Adrenal gland (tissue), 12 donors: ENCODE measurements around the gene NACC2. TPM values are rescaled to one million over a fixed set of nuclear protein-coding genes. Genes with fewer than 3 reads are reported as not detected.

ENCODE experiments used
- DNase-seq, 7 donors: peaks; one replicate each; pipeline ENCODE4 v3.0.0-alpha.2; 2019 to 2020
- H3K27ac ChIP-seq, 5 donors: fragments of 200-600 bp; sonication (generic) in 4 of 5; 1 replicate in 3 of 5; 2 replicates in 2 of 5; pipeline versions ENCODE4 v1.5.1 to v1.8.0; 2016 to 2020; ENCODE audit warnings: mild to moderate bottlenecking in 1 of 5
- H3K27me3 ChIP-seq: fragments of 200-600 bp; 2 replicates; pipeline ENCODE4 v1.8.0; 2021
- H3K36me3 ChIP-seq, 2 donors: fragments of 200-600 bp; replicated peaks in 1 of 2; 1 replicate in 1 of 2; 2 replicates in 1 of 2; pipeline versions ENCODE4 v1.5.1 to v1.8.0; 2018 to 2022
- H3K4me1 ChIP-seq, 2 donors: fragments of 200-600 bp; replicated peaks in 1 of 2; 1 replicate in 1 of 2; 2 replicates in 1 of 2; pipeline versions ENCODE4 v1.5.1 to v1.8.0; 2018 to 2021
- H3K4me3 ChIP-seq, 4 donors: fragments of 200-600 bp; sonication (generic) in 3 of 4; one replicate each; pipeline ENCODE4 v1.5.1; 2016 to 2018
- H3K9me3 ChIP-seq, 3 donors: fragments of 200-600 bp; sonication (generic) in 1 of 3; replicated peaks in 1 of 3; 1 replicate in 2 of 3; 2 replicates in 1 of 3; pipeline versions ENCODE4 v1.5.1 to v1.8.0; 2016 to 2021
- CTCF ChIP-seq, 6 experiments: fragments of 450-650 bp in 4 of 6; fragments of 200-600 bp in 2 of 6; sonication (generic) in 1 of 6; IDR thresholded peaks; 1 replicate in 5 of 6; 2 replicates in 1 of 6; pipeline versions ENCODE4 v1.5.1 to v1.8.0; 2016 to 2021; ENCODE audit warnings: antibody characterized with exemption in 6 of 6, mild to moderate bottlenecking in 2 of 6, moderate library complexity in 1 of 6
- POLR2A ChIP-seq, 2 donors: fragments of 450-650 bp; IDR thresholded peaks; one replicate each; pipeline ENCODE4 v1.6.1; 2017; ENCODE audit warnings: antibody characterized with exemption in 2 of 2, mild to moderate bottlenecking in 2 of 2, moderate library complexity in 1 of 2
- WGBS, 4 donors: extraction: QIAGEN DNeasy Blood & Tissue Kit in 2 of 4; methylation state at CpG; one replicate each; pipeline versions ENCODE4 v1.1.5 to v1.1.7; 2013 to 2017; 5-methylcytosine and 5-hydroxymethylcytosine counted together
- intact Hi-C, 2 donors: fragments of 100-400 bp; cut with DNase I; formaldehyde crosslinking; loops; one replicate each; pipeline versions ENCODE4 v1.14.1 to v1.15.0; 2022 to 2023
- polyA plus RNA-seq, 3 donors: library from polyadenylated mRNA; stranded (reverse); fragments of 200-250 nt in 2 of 3; fragments of 350-450 nt in 1 of 3; fragmentation: Illumina TruSeq in 1 of 3; extraction: RNeasy Lipid Tissue Mini Kit (QIAGEN cat#74804) in 1 of 3; gene quantifications; one replicate each; pipeline ENCODE4 v1.2.3, GENCODE V29; 2013 to 2014
- total RNA-seq, 9 donors: library from RNA; depleted of rRNA in 4 of 9; stranded (reverse); fragments of >200 nt in 4 of 9; fragments of 120-200 nt in 1 of 9; fragmentation: NEBNext Ultra II Directional in 1 of 9; extraction: Animal tissue kit (Norgen Biotek cat#: 25700) in 1 of 9; gene quantifications; one replicate each; pipeline versions ENCODE4 v1.1.0 to v1.2.4, GENCODE V29; 2013 to 2023
- donor health status: healthy with polysubstance abuse.
- donor health status: Bipolar disorder and iron deficiency.
- donor health status: DM: yes; HTN: yes; CAD: no.
- donor health status: DM: no; HTN: no; CAD: no.
- donor health status: DM: no; HTN: no; CAD: no.
- donor health status: DM: yes; HTN: yes; CAD: no.

Gene NACC2
- total and polyA plus RNA-seq, 12 donors = 3.3 to 61.0 (median 35.3) TPM

GRCh38 chr9:136142859-136143214 lies 47.7 kb upstream of the NACC2 start:
- TF ChIP-seq POLR2A (IDR thresholded peaks at IDR 0.05) (no peak), CTCF (IDR thresholded peaks at IDR 0.05) (no peak)
- DNase-seq = no peak
- peaks cover 27% of the 10 kb centered on the region for H3K27me3 ChIP-seq
- no peaks in the 10 kb centered on the region for H3K9me3 ChIP-seq
- H3K36me3 ChIP-seq = no peaks in the 10 kb centered on the region
- H3K27ac ChIP-seq = no peak overlapping the region
- no peaks in the 10 kb centered on the region for H3K4me1 ChIP-seq
- WGBS, 4 donors = 39 to 63% (median 50%) methylated on average over 9 to 13 of the region's 13 CpGs
- intact Hi-C loops = loop anchor here in 1 of 2 donors (10.0 kb wide), 1 partner anchor 142 kb away; no protein-coding TSS in a partner anchor
- no peak overlapping the region for H3K4me3 ChIP-seq

GRCh38 chr9:136142414-136142796 lies 47.3 kb upstream of the NACC2 start:
- TF ChIP-seq POLR2A (IDR thresholded peaks at IDR 0.05) (no peak), CTCF (IDR thresholded peaks at IDR 0.05) (no peak)
- H3K36me3 ChIP-seq = no peaks in the 10 kb centered on the region
- H3K4me1 ChIP-seq = no peaks in the 10 kb centered on the region
- no peak overlapping the region for H3K27ac ChIP-seq
- WGBS, 4 donors = 59 to 88% (median 80%) methylated on average over 3 to 6 of the region's 6 CpGs
- DNase-seq = no peak
- intact Hi-C loops = loop anchor here in 1 of 2 donors (10.0 kb wide), 1 partner anchor 142 kb away; no protein-coding TSS in a partner anchor
- H3K9me3 ChIP-seq = no peaks in the 10 kb centered on the region
- H3K27me3 ChIP-seq = peaks cover 25% of the 10 kb centered on the region
- H3K4me3 ChIP-seq = no peak overlapping the region

GRCh38 chr9:136141682-136142413 lies 46.8 kb upstream of the NACC2 start:
- H3K4me1 ChIP-seq = no peaks in the 10 kb centered on the region
- H3K9me3 ChIP-seq = no peaks in the 10 kb centered on the region
- H3K27ac ChIP-seq = no peak overlapping the region
- no peaks in the 10 kb centered on the region for H3K36me3 ChIP-seq
- H3K4me3 ChIP-seq = no peak overlapping the region
- WGBS, 4 donors = 76 to 90% (median 85%) methylated on average over 13 to 19 of the region's 19 CpGs
- no peak for DNase-seq
- TF ChIP-seq POLR2A (IDR thresholded peaks at IDR 0.05) (no peak), CTCF (IDR thresholded peaks at IDR 0.05) (no peak)
- intact Hi-C loops = loop anchor here in 1 of 2 donors (10.0 kb wide), 1 partner anchor 143 kb away; no protein-coding TSS in a partner anchor
- H3K27me3 ChIP-seq = peaks cover 21% of the 10 kb centered on the region

DNA sequence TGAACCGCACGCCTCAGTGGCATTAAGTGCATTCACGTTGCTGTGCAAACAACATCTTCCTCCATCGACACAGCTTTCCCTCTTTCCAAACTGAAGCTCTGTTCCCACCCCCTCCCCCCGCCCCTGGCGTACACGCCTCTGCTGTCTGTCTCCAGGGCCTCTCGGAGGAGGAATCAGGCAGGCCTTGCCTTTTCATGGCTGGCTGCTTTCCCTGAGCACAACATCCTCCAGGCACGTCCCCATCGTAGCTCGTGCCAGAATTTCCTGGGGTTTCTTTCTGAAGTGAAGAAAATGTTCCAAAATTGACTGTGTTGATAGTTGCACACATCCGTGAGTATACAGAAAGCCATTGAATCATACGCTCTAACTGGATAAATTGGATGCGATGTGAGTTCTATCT lies 45.9 kb upstream of the NACC2 start:
- no peak overlapping the region for H3K27ac ChIP-seq
- H3K9me3 ChIP-seq = no peaks in the 10 kb centered on the region
- DNase-seq = no peak
- H3K27me3 ChIP-seq = peaks cover 22% of the 10 kb centered on the region
- no peak overlapping the region for H3K4me3 ChIP-seq
- H3K4me1 ChIP-seq = no peaks in the 10 kb centered on the region
- H3K36me3 ChIP-seq = no peaks in the 10 kb centered on the region
- WGBS, 4 donors = 68 to 78% (median 75%) methylated on average over 12 to 14 of the region's 14 CpGs
- intact Hi-C loops = loop anchor here in 1 of 2 donors (10.0 kb wide), 1 partner anchor 144 kb away; no protein-coding TSS in a partner anchor
- TF ChIP-seq POLR2A (IDR thresholded peaks at IDR 0.05) (no peak), CTCF (IDR thresholded peaks at IDR 0.05) (no peak)
